ENCODE measurements around the gene LRP8. TPM values are rescaled to one million over a fixed set of nuclear protein-coding genes. Genes with fewer than 3 reads are reported as not detected.

The LRP8 gene
- total and polyA plus RNA-seq, 4 donors, result 2.6 to 20.0 (median 9.6) TPM

DNA sequence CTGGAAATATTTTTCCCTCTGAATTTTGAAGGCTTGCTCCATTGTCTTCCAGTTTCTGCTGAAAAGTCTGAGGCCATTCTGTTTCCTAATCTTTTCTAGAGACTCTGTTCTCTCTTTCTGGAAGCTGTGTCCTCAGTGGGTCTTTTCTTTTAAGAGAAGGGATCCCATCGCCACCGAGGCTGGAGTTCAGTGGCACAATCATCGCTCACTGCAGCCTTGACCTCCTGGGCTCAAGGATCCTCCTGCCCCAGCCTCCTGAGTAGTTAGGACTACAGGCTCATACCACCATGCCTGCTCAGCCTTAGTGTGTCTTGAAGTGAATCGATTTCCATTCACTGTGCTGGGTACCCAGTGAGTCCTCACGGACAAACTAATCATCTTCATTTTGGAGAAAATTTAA lies 9.6 kb upstream of the LRP8 start:
- Histone ChIP-seq H3K9ac (ENCODE audit: insufficient read depth in 1 of 2, low read length in 2 of 2) (no peak overlapping the region), H3K4me3 (no peak overlapping the region), H3K27me3 (ENCODE audit: control insufficient read depth in 3 of 3, insufficient read depth in 3 of 3, low read length in 2 of 3) (no peaks in the 10 kb centered on the region), H3K27ac (ENCODE audit: low read depth in 1 of 2, low read length in 1 of 2) (no peak overlapping the region), H3K36me3 (ENCODE audit: control insufficient read depth in 4 of 4, insufficient read depth in 4 of 4, low read length in 4 of 4) (no peaks in the 10 kb centered on the region), H3K9me3 (ENCODE audit: control insufficient read depth in 4 of 4, insufficient read depth in 3 of 4, low read length in 3 of 4) (no peaks in the 10 kb centered on the region), H3K4me1 (ENCODE audit: control insufficient read depth in 5 of 5, insufficient read depth in 5 of 5, low read length in 5 of 5) (no peaks in the 10 kb centered on the region)
- ATAC-seq (ENCODE audit: insufficient read depth, low FRiP score), result no peak
- no peak for DNase-seq
- 94 to 98% methylated on average over 5 of the region's 5 CpGs for WGBS, 2 donors
- TF ChIP-seq, protein P1, sequence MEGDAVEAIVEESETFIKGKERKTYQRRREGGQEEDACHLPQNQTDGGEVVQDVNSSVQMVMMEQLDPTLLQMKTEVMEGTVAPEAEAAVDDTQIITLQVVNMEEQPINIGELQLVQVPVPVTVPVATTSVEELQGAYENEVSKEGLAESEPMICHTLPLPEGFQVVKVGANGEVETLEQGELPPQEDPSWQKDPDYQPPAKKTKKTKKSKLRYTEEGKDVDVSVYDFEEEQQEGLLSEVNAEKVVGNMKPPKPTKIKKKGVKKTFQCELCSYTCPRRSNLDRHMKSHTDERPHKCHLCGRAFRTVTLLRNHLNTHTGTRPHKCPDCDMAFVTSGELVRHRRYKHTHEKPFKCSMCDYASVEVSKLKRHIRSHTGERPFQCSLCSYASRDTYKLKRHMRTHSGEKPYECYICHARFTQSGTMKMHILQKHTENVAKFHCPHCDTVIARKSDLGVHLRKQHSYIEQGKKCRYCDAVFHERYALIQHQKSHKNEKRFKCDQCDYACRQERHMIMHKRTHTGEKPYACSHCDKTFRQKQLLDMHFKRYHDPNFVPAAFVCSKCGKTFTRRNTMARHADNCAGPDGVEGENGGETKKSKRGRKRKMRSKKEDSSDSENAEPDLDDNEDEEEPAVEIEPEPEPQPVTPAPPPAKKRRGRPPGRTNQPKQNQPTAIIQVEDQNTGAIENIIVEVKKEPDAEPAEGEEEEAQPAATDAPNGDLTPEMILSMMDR (IDR thresholded peaks at IDR 0.05; ENCODE audit: control extremely low read depth, extremely low read depth), result no peak

DNA sequence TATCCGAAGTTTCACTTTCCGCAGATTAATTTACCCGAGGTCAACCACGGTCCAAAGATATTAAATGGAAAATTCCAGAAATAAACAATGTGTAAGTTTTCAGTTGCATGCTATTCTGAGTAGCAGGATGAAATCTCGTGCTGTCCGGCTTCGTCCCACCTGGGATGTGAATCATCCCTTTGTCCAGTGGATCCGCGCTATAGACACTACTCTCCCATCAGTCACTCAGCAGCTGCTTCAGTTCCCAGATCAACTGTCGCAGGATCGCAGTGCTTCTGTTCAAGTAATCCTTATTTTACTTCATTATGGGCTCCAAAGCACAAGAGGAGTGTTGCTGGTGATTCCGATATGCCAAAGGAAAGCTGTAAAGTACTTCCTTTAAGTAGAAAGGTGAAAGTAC lies 8.3 kb upstream of the LRP8 start:
- Histone ChIP-seq H3K36me3 (ENCODE audit: control insufficient read depth in 4 of 4, insufficient read depth in 4 of 4, low read length in 4 of 4) (no peaks in the 10 kb centered on the region), H3K4me1 (ENCODE audit: control insufficient read depth in 5 of 5, insufficient read depth in 5 of 5, low read length in 5 of 5) (no peaks in the 10 kb centered on the region), H3K9me3 (ENCODE audit: control insufficient read depth in 4 of 4, insufficient read depth in 3 of 4, low read length in 3 of 4) (no peaks in the 10 kb centered on the region), H3K4me3 (no peak overlapping the region), H3K27me3 (ENCODE audit: control insufficient read depth in 3 of 3, insufficient read depth in 3 of 3, low read length in 2 of 3) (no peaks in the 10 kb centered on the region), H3K27ac (ENCODE audit: low read depth in 1 of 2, low read length in 1 of 2) (no peak overlapping the region), H3K9ac (ENCODE audit: insufficient read depth in 1 of 2, low read length in 2 of 2) (no peak overlapping the region)
- 83 to 92% methylated on average over 12 of the region's 12 CpGs for WGBS, 2 donors
- ATAC-seq (ENCODE audit: insufficient read depth, low FRiP score) (no peak), DNase-seq (no peak)
- TF ChIP-seq, protein P1 (IDR thresholded peaks at IDR 0.05; ENCODE audit: control extremely low read depth, extremely low read depth), result no peak

DNA sequence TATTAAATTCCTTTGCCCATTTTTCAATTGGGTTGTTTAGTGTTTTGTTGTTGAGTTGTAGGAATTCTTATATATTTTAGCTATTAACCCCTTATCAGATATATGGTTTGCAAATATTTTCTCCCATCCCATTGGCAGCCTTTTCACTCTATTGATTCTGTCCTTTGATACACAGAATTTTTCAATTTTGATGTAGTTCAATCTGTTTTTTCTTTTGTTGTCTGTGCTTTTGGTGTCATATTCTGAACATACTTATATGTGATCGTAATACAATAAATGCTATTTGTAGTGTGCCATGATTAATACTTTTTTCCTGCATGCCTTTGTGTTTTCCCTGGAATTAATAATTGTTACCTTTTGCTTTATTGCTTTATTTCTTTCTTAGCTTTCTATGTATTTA lies 7.8 kb upstream of the LRP8 start:
- 95% methylated on average over 1 of the region's 1 CpG for WGBS, 2 donors
- H3K9me3 ChIP-seq (ENCODE audit: control insufficient read depth in 4 of 4, insufficient read depth in 3 of 4, low read length in 3 of 4), result no peaks in the 10 kb centered on the region
- no peak overlapping the region for H3K27ac ChIP-seq (ENCODE audit: low read depth in 1 of 2, low read length in 1 of 2)

DNA sequence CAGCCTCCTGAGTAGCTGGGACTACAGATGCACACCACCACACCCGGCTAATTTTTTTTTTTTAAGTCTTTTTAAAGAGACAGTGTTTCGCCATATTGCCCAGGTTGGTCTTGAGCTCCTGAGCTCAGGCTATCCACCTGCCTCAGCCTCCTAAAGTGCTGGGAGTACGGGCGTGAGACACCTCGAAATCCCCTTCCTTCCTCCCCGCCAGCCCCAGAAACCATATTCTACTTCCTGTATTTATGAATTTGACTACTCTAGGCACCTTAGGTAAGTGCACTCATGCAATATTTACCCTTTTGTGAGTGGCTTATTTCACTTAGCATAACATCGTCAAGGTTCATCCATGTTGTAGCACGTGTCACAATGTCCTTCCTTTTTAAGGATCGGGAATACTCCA lies 6.9 kb upstream of the LRP8 start:
- no peak overlapping the region for H3K9ac ChIP-seq (ENCODE audit: insufficient read depth in 1 of 2, low read length in 2 of 2)
- 33 to 39% methylated on average over 9 of the region's 9 CpGs for WGBS, 2 donors
- H3K27me3 ChIP-seq (ENCODE audit: control insufficient read depth in 3 of 3, insufficient read depth in 3 of 3, low read length in 2 of 3), result no peaks in the 10 kb centered on the region
- H3K36me3 ChIP-seq (ENCODE audit: control insufficient read depth in 4 of 4, insufficient read depth in 4 of 4, low read length in 4 of 4), result no peaks in the 10 kb centered on the region
- ATAC-seq (ENCODE audit: insufficient read depth, low FRiP score) (no peak), DNase-seq (no peak)
- H3K4me3 ChIP-seq, result no peak overlapping the region
- H3K4me1 ChIP-seq (ENCODE audit: control insufficient read depth in 5 of 5, insufficient read depth in 5 of 5, low read length in 5 of 5), result no peaks in the 10 kb centered on the region
- H3K27ac ChIP-seq (ENCODE audit: low read depth in 1 of 2, low read length in 1 of 2), result no peak overlapping the region
- TF ChIP-seq, protein P1 (IDR thresholded peaks at IDR 0.05; ENCODE audit: control extremely low read depth, extremely low read depth), result no peak
- H3K9me3 ChIP-seq (ENCODE audit: control insufficient read depth in 4 of 4, insufficient read depth in 3 of 4, low read length in 3 of 4), result no peaks in the 10 kb centered on the region

More for the DNA sequence above, 7.8 kb upstream of the LRP8 start:
- DNase-seq, result no peak
- Histone ChIP-seq H3K4me3 (no peak overlapping the region), H3K9ac (ENCODE audit: insufficient read depth in 1 of 2, low read length in 2 of 2) (no peak overlapping the region), H3K27me3 (ENCODE audit: control insufficient read depth in 3 of 3, insufficient read depth in 3 of 3, low read length in 2 of 3) (no peaks in the 10 kb centered on the region), H3K36me3 (ENCODE audit: control insufficient read depth in 4 of 4, insufficient read depth in 4 of 4, low read length in 4 of 4) (no peaks in the 10 kb centered on the region), H3K4me1 (ENCODE audit: control insufficient read depth in 5 of 5, insufficient read depth in 5 of 5, low read length in 5 of 5) (no peaks in the 10 kb centered on the region)
- no peak for ATAC-seq (ENCODE audit: insufficient read depth, low FRiP score)
- TF ChIP-seq, protein P1 (IDR thresholded peaks at IDR 0.05; ENCODE audit: control extremely low read depth, extremely low read depth), result no peak
